SK-N-MC (cell line): Measurements from ENCODE around the gene APOE.
"Not testable (repeated sequence)": the region's sequence is repeated elsewhere in the genome, so short reads cannot be mapped to it uniquely, and the experiment has no call there.

Experiments used
- DNase-seq: peaks from one replicate; pipeline ENCODE4 v3.0.0-alpha.2; 2011; ENCODE audit warnings: low read depth, low spot score
- H3K27ac ChIP-seq: fragments of 200-600 bp; sonication (generic); 2 replicates; pipeline ENCODE4 v1.5.1; 2016; ENCODE audit warnings: mixed run types
- H3K36me3 ChIP-seq: fragments of 200-600 bp; sonication (generic); 2 replicates; pipeline ENCODE4 v1.6.1; 2017; ENCODE audit warnings: antibody characterized with exemption, low read length, mixed read lengths; ENCODE audit not compliant: insufficient read depth
- H3K4me3 ChIP-seq: fragments of 200-600 bp; sonication (generic); 2 replicates; pipeline ENCODE4 v1.5.1; 2016
- H3K9ac ChIP-seq: fragments of 200-600 bp; sonication (generic); 2 replicates; pipeline ENCODE4 v1.8.0; 2017; ENCODE audit warnings: mixed run types, mixed read lengths; ENCODE audit not compliant: insufficient read length
- H3K9me3 ChIP-seq: fragments of 200-600 bp; sonication (generic); 2 replicates; pipeline ENCODE4 v1.6.1; 2017; ENCODE audit warnings: low read depth, mild to moderate bottlenecking, antibody characterized with exemption, low read length, moderate library complexity, mixed read lengths
- EZH2 ChIP-seq: fragments of 200-600 bp; sonication (generic); IDR thresholded peaks from one replicate; pipeline ENCODE4 v1.6.1; 2017; ENCODE audit warnings: antibody characterized with exemption
- FOXP2 ChIP-seq: optimal IDR thresholded peaks from 2 replicates; pipeline ENCODE3; 2011; ENCODE audit warnings: mild to moderate bottlenecking, moderate library complexity; ENCODE audit not compliant: insufficient read depth; ENCODE audit errors: extremely low read length, control extremely low read depth
- POLR2AphosphoS5 ChIP-seq: IDR thresholded peaks from 2 replicates; pipeline ENCODE4 v1.6.1; 2012; ENCODE audit warnings: mild to moderate bottlenecking, low read depth, low read length, borderline replicate concordance

The APOE gene

GRCh38 chr19:44905437-44906160, at the start of gene APOE:
Gene APOE (plus strand): TSS chr19:44905796. CDS start chr19:44906625, 829 bp downstream.
- Histone ChIP-seq H3K4me3 (peak within 1 kb of the TSS; percentile 68), H3K9ac (peak within 1 kb of the TSS; percentile 37), H3K36me3 (peaks cover 20% of the 10 kb centered on the region), H3K9me3 (no peaks in the 10 kb centered on the region), H3K27ac (peak within 1 kb of the TSS; percentile 73; the same call in 1 of the 2 replicates)
- TF ChIP-seq EZH2 (no peak), FOXP2 (no peak), POLR2AphosphoS5 (no peak)
- no peak for DNase-seq

- Histone ChIP-seq H3K9me3 (no peaks in the 10 kb centered on the region), H3K4me3 (no peak overlapping the region), H3K36me3 (no peaks in the 10 kb centered on the region; the same call in 1 of the 2 replicates), H3K27ac (no peak overlapping the region), H3K9ac (no peak overlapping the region)
- no peak for TF ChIP-seq FOXP2
- TF ChIP-seq EZH2, result no peak
- no peak for TF ChIP-seq POLR2AphosphoS5
- DNase-seq, result no peak
These were observed 49.0 kb upstream of the APOE start for GRCh38 chr19:44856421-44857083.

- H3K4me3 ChIP-seq, result no peak overlapping the region
- DNase-seq, result no peak
- no peak overlapping the region for H3K9ac ChIP-seq
- no peaks in the 10 kb centered on the region; the same call in 1 of the 2 replicates for H3K36me3 ChIP-seq
- TF ChIP-seq POLR2AphosphoS5 (no peak), EZH2 (no peak), FOXP2 (no peak)
- no peak overlapping the region for H3K27ac ChIP-seq
- no peaks in the 10 kb centered on the region for H3K9me3 ChIP-seq
These were observed 47.8 kb upstream of the APOE start for GRCh38 chr19:44857837-44858236.

- not testable (repeated sequence) for H3K9me3 ChIP-seq, H3K4me3 ChIP-seq, H3K9ac ChIP-seq, H3K36me3 ChIP-seq, DNase-seq, H3K27ac ChIP-seq
These were observed 44.0 kb upstream of the APOE start for GRCh38 chr19:44861576-44861975.

GRCh38 chr19:44863990-44864389, 41.6 kb upstream of the APOE start:
- Histone ChIP-seq H3K36me3 (no peaks in the 10 kb centered on the region; the same call in 1 of the 2 replicates), H3K9me3 (no peaks in the 10 kb centered on the region), H3K27ac (no peak overlapping the region), H3K4me3 (no peak overlapping the region), H3K9ac (no peak overlapping the region)
- TF ChIP-seq POLR2AphosphoS5 (no peak), FOXP2 (no peak), EZH2 (no peak)
- no peak for DNase-seq

- H3K27ac ChIP-seq, result no peak overlapping the region
- H3K36me3 ChIP-seq, result no peaks in the 10 kb centered on the region; the same call in 1 of the 2 replicates
- no peak overlapping the region for H3K4me3 ChIP-seq
- no peak for TF ChIP-seq POLR2AphosphoS5
- TF ChIP-seq FOXP2, result no peak
- no peak for TF ChIP-seq EZH2
- no peaks in the 10 kb centered on the region for H3K9me3 ChIP-seq
- no peak for DNase-seq
- H3K9ac ChIP-seq, result no peak overlapping the region
These were observed 40.3 kb upstream of the APOE start for GRCh38 chr19:44865196-44865767.

- DNase-seq, result no peak
- Histone ChIP-seq H3K9me3 (no peaks in the 10 kb centered on the region), H3K9ac (no peak overlapping the region), H3K4me3 (no peak overlapping the region), H3K36me3 (no peaks in the 10 kb centered on the region; the same call in 1 of the 2 replicates), H3K27ac (no peak overlapping the region)
- TF ChIP-seq POLR2AphosphoS5 (no peak), EZH2 (no peak), FOXP2 (no peak)
These were observed 38.9 kb upstream of the APOE start for GRCh38 chr19:44866664-44867063.

GRCh38 chr19:44867578-44867977, 38.0 kb upstream of the APOE start:
- no peak overlapping the region for H3K27ac ChIP-seq
- no peaks in the 10 kb centered on the region for H3K9me3 ChIP-seq
- TF ChIP-seq FOXP2 (no peak), POLR2AphosphoS5 (no peak), EZH2 (no peak)
- H3K9ac ChIP-seq, result no peak overlapping the region
- H3K4me3 ChIP-seq, result no peak overlapping the region
- no peak for DNase-seq
- H3K36me3 ChIP-seq, result peaks cover 3% of the 10 kb centered on the region
